ENCODE results near the gene MTAP. TPM values are rescaled to one million over a fixed set of nuclear protein-coding genes. Genes with fewer than 3 reads are reported as not detected.

Gene MTAP
- total and polyA plus RNA-seq, 7 experiments from 2014 or later: 13.1 to 50.7 (median 29.7) TPM

DNA sequence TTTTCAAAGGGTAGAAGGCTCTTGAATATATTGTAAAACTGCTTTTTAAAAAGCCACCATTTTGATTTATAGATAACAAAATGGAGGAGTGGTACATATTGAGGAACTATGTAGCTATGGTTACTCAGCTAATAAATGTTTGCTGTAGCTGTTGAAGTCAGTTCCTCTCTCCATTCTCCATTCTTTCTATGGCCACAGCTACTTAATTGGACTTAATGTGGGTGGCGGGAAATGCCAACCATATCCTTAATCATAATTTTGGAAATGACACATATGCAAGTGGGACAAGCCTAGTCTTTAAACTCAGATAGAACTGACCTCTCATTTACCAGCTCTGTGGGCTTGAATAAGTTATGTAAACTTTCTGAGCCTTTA, 181.1 kb downstream of the MTAP start:
- peak; percentile 54 for ATAC-seq
- POLR2A ChIA-PET: no interaction called here
- no peak overlapping the region for H3K4me3 Mint-ChIP-seq
- Histone ChIP-seq H3K4me3 (ENCODE audit: low read length) (no peak overlapping the region), H3K27me3 (ENCODE audit: control insufficient read depth in 2 of 2, insufficient read depth in 2 of 2, low read length in 2 of 2) (peaks cover 0 to 26% of the 10 kb centered on the region in 2 donors), H3K36me3 (ENCODE audit: control insufficient read depth in 2 of 3, insufficient read depth in 3 of 3, low read length in 3 of 3) (no peaks in the 10 kb centered on the region), H3K27ac (ENCODE audit: low read depth, low read length) (no peak overlapping the region), H3K4me1 (ENCODE audit: control insufficient read depth in 2 of 2, insufficient read depth in 2 of 2, low read length in 2 of 2) (no peaks in the 10 kb centered on the region), H3K9me3 (ENCODE audit: control insufficient read depth in 2 of 3, low read length in 3 of 3) (no peaks in the 10 kb centered on the region)
- peaks cover 73 to 94% (median 82%) of the 10 kb centered on the region in 5 donors for H3K27me3 Mint-ChIP-seq
- peaks cover 0 to 8% (median 0%) of the 10 kb centered on the region in 7 donors for H3K4me1 Mint-ChIP-seq
- peaks cover 0 to 19% (median 7%) of the 10 kb centered on the region in 11 donors for H3K9me3 Mint-ChIP-seq
- H3K27ac Mint-ChIP-seq: no peak overlapping the region
- intact Hi-C loops (cut with micrococcal nuclease): no loop called here
- peaks cover 0 to 7% (median 0%) of the 10 kb centered on the region in 5 donors for H3K36me3 Mint-ChIP-seq
- DNase-seq: no peak
- CTCF ChIA-PET: no interaction called here

DNA sequence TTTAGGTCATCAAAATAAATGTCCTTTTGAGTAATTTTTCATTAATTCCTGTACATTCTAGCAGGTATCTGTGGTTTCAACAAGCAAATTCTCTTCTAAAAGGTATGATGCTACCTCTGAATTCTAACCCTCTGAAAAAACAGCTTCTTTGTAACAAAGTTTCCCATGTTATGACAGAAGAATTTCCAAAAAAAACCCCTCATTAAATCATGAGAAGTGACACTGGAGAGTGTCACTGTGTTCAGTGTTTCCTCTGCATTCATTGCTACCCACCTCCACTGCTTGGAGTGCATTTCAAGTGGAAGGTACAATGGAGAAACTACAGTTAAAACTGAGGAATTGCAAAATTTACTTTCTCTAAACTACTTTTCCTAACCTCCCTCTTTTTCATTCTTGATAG, 181.7 kb downstream of the MTAP start:
- Histone ChIP-seq H3K27ac (ENCODE audit: low read depth, low read length) (no peak overlapping the region), H3K4me1 (ENCODE audit: control insufficient read depth in 2 of 2, insufficient read depth in 2 of 2, low read length in 2 of 2) (no peaks in the 10 kb centered on the region), H3K36me3 (ENCODE audit: control insufficient read depth in 2 of 3, insufficient read depth in 3 of 3, low read length in 3 of 3) (no peaks in the 10 kb centered on the region), H3K9me3 (ENCODE audit: control insufficient read depth in 2 of 3, low read length in 3 of 3) (no peaks in the 10 kb centered on the region), H3K4me3 (ENCODE audit: low read length) (no peak overlapping the region), H3K27me3 (ENCODE audit: control insufficient read depth in 2 of 2, insufficient read depth in 2 of 2, low read length in 2 of 2) (peaks cover 0 to 28% of the 10 kb centered on the region in 2 donors)
- no peak for DNase-seq
- no peak for ATAC-seq
- POLR2A ChIA-PET: no interaction called here
- Mint-ChIP-seq H3K4me3 (no peak overlapping the region), H3K9me3 (peaks cover 0 to 19% (median 5%) of the 10 kb centered on the region in 11 donors), H3K4me1 (peaks cover 0 to 11% (median 0%) of the 10 kb centered on the region in 7 donors), H3K27ac (no peak overlapping the region), H3K36me3 (peaks cover 0 to 8% (median 0%) of the 10 kb centered on the region in 5 donors), H3K27me3 (peaks cover 73 to 94% (median 82%) of the 10 kb centered on the region in 5 donors)
- CTCF ChIA-PET: no interaction called here
- intact Hi-C loops (cut with micrococcal nuclease): no loop called here

DNA sequence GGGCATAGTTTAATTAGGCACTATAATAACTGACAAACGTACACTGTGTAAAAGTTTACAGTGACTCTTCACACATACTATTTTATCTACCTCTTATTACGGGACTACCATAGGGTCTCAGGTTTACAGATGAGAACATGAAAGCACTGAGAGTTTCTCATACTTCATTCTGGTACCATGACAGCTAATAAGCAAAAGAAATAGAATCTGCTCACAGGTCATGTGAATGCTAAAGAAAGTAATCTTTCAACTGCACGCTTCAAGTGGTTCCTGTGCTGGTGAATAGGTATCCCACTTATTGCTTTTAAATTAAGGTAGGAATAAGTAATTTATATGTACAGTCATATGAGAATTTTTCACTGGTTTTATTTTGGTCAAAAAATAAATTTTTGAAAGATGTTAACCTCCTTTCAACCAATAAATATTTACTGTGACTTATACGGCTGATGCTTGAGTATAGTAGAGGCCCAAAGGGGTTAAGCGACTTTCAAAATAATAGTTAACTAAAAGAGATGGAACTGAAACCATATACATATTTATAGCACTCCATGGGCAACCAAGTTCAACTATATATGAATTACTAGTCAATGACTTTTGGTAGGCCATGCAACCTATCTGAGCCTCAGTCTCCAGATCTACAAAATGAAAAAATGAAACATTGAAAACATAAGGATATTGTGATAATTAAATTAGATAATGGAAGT, 183.7 kb downstream of the MTAP start:
- Mint-ChIP-seq H3K27ac (no peak overlapping the region), H3K4me1 (peaks cover 0 to 17% (median 0%) of the 10 kb centered on the region in 7 donors), H3K4me3 (no peak overlapping the region), H3K36me3 (peaks cover 0 to 20% (median 5%) of the 10 kb centered on the region in 5 donors), H3K9me3 (peaks cover 0 to 28% (median 6%) of the 10 kb centered on the region in 11 donors), H3K27me3 (peaks cover 79 to 94% (median 86%) of the 10 kb centered on the region in 5 donors)
- ATAC-seq (no peak), DNase-seq (no peak)
- ChIA-PET CTCF (interaction anchor here (0.6 to 0.7 kb wide), 2 partner anchors 231 to 939 kb away, joined by 3 to 4 read pairs; no protein-coding TSS in a partner anchor), POLR2A (no interaction called here)
- Histone ChIP-seq H3K4me3 (ENCODE audit: low read length) (no peak overlapping the region), H3K4me1 (ENCODE audit: control insufficient read depth in 2 of 2, insufficient read depth in 2 of 2, low read length in 2 of 2) (no peaks in the 10 kb centered on the region), H3K9me3 (ENCODE audit: control insufficient read depth in 2 of 3, low read length in 3 of 3) (peaks cover 0 to 9% (median 0%) of the 10 kb centered on the region in 3 experiments), H3K27ac (ENCODE audit: low read depth, low read length) (no peak overlapping the region), H3K27me3 (ENCODE audit: control insufficient read depth in 2 of 2, insufficient read depth in 2 of 2, low read length in 2 of 2) (peaks cover 0 to 37% of the 10 kb centered on the region in 2 donors), H3K36me3 (ENCODE audit: control insufficient read depth in 2 of 3, insufficient read depth in 3 of 3, low read length in 3 of 3) (no peaks in the 10 kb centered on the region)
- intact Hi-C loops (cut with micrococcal nuclease): no loop called here

Other genes starting within 250 kb of the MTAP start
- 10 to 100 TPM in 1 of 5 experiments, 1 to 10 TPM in 1, under 1 TPM in 2, not detected in 1; 0.43 to 21.7 (median 1.7) TPM for gene CDKN2A, start 191.8 kb downstream of the MTAP start, total RNA-seq
- under 1 TPM in 1 of 2 donors, not detected in 1; 0.79 TPM for gene CDKN2A, start 191.8 kb downstream of the MTAP start, polyA plus RNA-seq
- 1 to 10 TPM in 1 of 5 experiments, under 1 TPM in 2, not detected in 2; 0.21 to 3.5 (median 0.61) TPM for gene CDKN2B-AS1, start 192.2 kb downstream of the MTAP start, total RNA-seq
- gene CDKN2B-AS1, start 192.2 kb downstream of the MTAP start, polyA plus RNA-seq: not detected
- gene CDKN2B, start 206.7 kb downstream of the MTAP start, total RNA-seq: 1 to 10 TPM in 2 of 5 experiments, under 1 TPM in 1, not detected in 2; 0.32 to 4.1 (median 1.6) TPM
- gene CDKN2B, start 206.7 kb downstream of the MTAP start, polyA plus RNA-seq: not detected